ENCODE results near the gene PHOX2A.

PHOX2A gene

GRCh38 chr11:72250661-72251464 is 6.9 kb upstream of the PHOX2A start:
- no peak for TF ChIP-seq CTCF (conservative IDR thresholded peaks at IDR 0.05; ENCODE audit: low read depth, low read length)
- H3K4me3 ChIP-seq (ENCODE audit: low read depth, low read length) = no peak overlapping the region
- DNase-seq (ENCODE audit: low read depth) = no peak

GRCh38 chr11:72249961-72250360 is 6.0 kb upstream of the PHOX2A start:
- no peak for TF ChIP-seq CTCF (conservative IDR thresholded peaks at IDR 0.05; ENCODE audit: low read depth, low read length)
- DNase-seq (ENCODE audit: low read depth) = no peak

GRCh38 chr11:72247584-72247983 is 3.6 kb upstream of the PHOX2A start:
- no peak overlapping the region for H3K4me3 ChIP-seq (ENCODE audit: low read depth, low read length)
- DNase-seq (ENCODE audit: low read depth) = no peak
- no peak for TF ChIP-seq CTCF (conservative IDR thresholded peaks at IDR 0.05; ENCODE audit: low read depth, low read length)

More at GRCh38 chr11:72249961-72250360, 6.0 kb upstream of the PHOX2A start:
- H3K4me3 ChIP-seq (ENCODE audit: low read depth, low read length) = no peak overlapping the region

GRCh38 chr11:72245263-72245816 is 1.4 kb upstream of the PHOX2A start:
- no peak for TF ChIP-seq CTCF (conservative IDR thresholded peaks at IDR 0.05; ENCODE audit: low read depth, low read length)
- DNase-seq (ENCODE audit: low read depth) = no peak
- no peak overlapping the region for H3K4me3 ChIP-seq (ENCODE audit: low read depth, low read length)

GRCh38 chr11:72244361-72245262 is 636 bp upstream of the PHOX2A start:
- no peak for TF ChIP-seq CTCF (conservative IDR thresholded peaks at IDR 0.05; ENCODE audit: low read depth, low read length)
- no peak overlapping the region for H3K4me3 ChIP-seq (ENCODE audit: low read depth, low read length)
- no peak for DNase-seq (ENCODE audit: low read depth)

- TF ChIP-seq CTCF (conservative IDR thresholded peaks at IDR 0.05; ENCODE audit: low read depth, low read length) = no peak
- H3K4me3 ChIP-seq (ENCODE audit: low read depth, low read length) = no peak overlapping the region
- DNase-seq (ENCODE audit: low read depth) = no peak
These were observed 560 bp downstream of the PHOX2A start for GRCh38 chr11:72243173-72244059.
